ENCODE measurements around the gene KIAA0319L.

DNA sequence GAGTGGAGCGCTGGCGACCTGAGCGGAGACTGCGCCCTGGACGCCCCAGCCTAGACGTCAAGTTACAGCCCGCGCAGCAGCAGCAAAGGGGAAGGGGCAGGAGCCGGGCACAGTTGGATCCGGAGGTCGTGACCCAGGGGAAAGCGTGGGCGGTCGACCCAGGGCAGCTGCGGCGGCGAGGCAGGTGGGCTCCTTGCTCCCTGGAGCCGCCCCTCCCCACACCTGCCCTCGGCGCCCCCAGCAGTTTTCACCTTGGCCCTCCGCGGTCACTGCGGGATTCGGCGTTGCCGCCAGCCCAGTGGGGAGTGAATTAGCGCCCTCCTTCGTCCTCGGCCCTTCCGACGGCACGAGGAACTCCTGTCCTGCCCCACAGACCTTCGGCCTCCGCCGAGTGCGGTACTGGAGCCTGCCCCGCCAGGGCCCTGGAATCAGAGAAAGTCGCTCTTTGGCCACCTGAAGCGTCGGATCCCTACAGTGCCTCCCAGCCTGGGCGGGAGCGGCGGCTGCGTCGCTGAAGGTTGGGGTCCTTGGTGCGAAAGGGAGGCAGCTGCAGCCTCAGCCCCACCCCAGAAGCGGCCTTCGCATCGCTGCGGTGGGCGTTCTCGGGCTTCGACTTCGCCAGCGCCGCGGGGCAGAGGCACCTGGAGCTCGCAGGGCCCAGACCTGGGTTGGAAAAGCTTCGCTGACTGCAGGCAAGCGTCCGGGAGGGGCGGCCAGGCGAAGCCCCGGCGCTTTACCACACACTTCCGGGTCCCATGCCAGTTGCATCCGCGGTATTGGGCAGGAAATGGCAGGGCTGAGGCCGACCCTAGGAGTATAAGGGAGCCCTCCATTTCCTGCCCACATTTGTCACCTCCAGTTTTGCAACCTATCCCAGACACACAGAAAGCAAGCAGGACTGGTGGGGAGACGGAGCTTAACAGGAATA, 20.1 kb upstream of the KIAA0319L start:
- TF ChIP-seq, protein P1, sequence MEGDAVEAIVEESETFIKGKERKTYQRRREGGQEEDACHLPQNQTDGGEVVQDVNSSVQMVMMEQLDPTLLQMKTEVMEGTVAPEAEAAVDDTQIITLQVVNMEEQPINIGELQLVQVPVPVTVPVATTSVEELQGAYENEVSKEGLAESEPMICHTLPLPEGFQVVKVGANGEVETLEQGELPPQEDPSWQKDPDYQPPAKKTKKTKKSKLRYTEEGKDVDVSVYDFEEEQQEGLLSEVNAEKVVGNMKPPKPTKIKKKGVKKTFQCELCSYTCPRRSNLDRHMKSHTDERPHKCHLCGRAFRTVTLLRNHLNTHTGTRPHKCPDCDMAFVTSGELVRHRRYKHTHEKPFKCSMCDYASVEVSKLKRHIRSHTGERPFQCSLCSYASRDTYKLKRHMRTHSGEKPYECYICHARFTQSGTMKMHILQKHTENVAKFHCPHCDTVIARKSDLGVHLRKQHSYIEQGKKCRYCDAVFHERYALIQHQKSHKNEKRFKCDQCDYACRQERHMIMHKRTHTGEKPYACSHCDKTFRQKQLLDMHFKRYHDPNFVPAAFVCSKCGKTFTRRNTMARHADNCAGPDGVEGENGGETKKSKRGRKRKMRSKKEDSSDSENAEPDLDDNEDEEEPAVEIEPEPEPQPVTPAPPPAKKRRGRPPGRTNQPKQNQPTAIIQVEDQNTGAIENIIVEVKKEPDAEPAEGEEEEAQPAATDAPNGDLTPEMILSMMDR (IDR thresholded peaks at IDR 0.05; ENCODE audit: borderline replicate concordance, extremely low read depth, low read length, poor library complexity, severe bottlenecking): peak; percentile 7
- no peak for TF ChIP-seq EZH2 (IDR thresholded peaks at IDR 0.05; ENCODE audit: borderline replicate concordance, low read depth, low read length, severe bottlenecking)
